ENCODE measurements around the gene CENPP.

Gene CENPP

DNA sequence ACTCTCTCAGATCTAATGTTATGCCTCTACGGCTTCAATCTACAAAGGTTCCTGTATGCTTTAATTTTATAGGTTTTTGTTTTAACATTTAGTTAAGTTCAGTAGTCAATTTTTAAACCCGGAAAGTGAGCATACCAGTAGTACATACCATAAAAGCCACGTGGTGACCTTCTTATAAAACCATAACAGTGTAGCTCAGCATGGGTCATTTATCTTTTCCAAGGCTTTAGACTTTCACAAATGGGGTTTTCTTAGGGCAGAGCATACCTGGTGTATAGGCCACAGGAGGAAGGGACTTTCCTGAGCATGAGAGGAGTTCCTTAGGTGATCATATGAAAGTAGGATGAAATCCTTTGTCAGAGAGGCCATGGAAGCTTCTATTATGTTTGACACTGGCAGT lies 186.9 kb downstream of the CENPP start:
- peak; percentile 77 for DNase-seq (ENCODE audit: low read depth)
- no peak overlapping the region for H3K4me3 ChIP-seq (ENCODE audit: low read depth, low read length)
- TF ChIP-seq, protein P1, sequence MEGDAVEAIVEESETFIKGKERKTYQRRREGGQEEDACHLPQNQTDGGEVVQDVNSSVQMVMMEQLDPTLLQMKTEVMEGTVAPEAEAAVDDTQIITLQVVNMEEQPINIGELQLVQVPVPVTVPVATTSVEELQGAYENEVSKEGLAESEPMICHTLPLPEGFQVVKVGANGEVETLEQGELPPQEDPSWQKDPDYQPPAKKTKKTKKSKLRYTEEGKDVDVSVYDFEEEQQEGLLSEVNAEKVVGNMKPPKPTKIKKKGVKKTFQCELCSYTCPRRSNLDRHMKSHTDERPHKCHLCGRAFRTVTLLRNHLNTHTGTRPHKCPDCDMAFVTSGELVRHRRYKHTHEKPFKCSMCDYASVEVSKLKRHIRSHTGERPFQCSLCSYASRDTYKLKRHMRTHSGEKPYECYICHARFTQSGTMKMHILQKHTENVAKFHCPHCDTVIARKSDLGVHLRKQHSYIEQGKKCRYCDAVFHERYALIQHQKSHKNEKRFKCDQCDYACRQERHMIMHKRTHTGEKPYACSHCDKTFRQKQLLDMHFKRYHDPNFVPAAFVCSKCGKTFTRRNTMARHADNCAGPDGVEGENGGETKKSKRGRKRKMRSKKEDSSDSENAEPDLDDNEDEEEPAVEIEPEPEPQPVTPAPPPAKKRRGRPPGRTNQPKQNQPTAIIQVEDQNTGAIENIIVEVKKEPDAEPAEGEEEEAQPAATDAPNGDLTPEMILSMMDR (conservative IDR thresholded peaks at IDR 0.05; ENCODE audit: low read depth, low read length): no peak

DNA sequence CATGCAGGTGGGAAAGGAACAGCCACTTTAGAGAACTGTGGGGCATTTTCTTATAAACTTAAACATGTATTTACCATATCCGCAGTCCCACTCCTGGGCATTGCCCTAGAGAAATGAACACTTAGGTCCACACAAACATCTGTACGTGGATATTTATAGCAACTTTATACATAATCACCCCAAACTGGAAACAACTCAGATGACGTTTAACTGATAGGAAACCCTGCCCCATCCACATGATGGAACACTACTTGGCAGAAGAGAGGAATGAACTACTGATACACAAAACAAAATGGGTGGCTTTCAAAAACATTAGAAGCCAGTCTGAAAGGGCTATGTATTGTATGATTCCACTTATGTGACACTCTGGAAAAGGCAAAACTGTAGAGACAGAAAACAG lies 187.6 kb downstream of the CENPP start:
- TF ChIP-seq, protein P1 (conservative IDR thresholded peaks at IDR 0.05; ENCODE audit: low read depth, low read length): no peak
- no peak overlapping the region for H3K4me3 ChIP-seq (ENCODE audit: low read depth, low read length)
- no peak for DNase-seq (ENCODE audit: low read depth)

DNA sequence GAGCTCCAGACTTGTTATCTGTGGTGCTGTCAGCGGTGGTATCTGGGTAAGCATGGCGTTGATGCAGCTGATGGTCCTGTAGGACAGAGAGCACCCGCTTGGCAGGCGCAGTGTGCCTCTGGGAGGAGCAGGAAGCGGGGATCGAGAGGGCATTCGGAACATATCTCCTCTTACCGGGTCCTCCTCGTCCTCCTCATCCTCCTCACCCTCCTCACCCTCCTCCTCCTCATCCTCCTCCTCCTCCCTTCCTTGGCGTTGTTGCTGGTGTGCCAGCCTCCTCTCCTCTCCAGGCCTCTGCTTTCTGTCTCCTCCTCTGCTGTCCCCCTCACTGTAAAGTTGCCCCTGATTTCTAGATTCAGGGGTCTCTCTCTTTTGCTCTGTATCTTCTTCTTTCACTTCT lies 188.9 kb downstream of the CENPP start:
- H3K4me3 ChIP-seq (ENCODE audit: low read depth, low read length): no peak overlapping the region
- no peak for DNase-seq (ENCODE audit: low read depth)
- TF ChIP-seq, protein P1 (conservative IDR thresholded peaks at IDR 0.05; ENCODE audit: low read depth, low read length): no peak

DNA sequence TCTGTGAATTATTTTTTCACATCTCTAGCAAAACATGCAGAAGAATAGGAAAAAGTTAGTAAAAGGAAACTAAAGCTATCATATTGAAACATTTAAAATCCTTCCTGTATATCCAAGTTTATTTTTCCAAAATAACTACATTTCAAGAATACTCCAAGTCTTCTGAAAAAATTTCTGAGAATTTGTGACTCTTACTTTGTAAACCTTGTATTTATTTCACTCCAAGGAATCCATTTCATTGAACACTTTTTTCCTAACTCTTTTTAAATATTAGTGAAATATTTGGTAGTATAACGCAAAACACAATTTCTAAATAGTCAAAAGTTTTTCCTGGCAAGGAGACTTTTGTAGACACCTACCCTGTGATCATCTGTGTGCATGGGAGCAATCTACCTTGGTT lies 190.8 kb downstream of the CENPP start:
- TF ChIP-seq, protein P1 (conservative IDR thresholded peaks at IDR 0.05; ENCODE audit: low read depth, low read length): no peak
- DNase-seq (ENCODE audit: low read depth): no peak
- no peak overlapping the region for H3K4me3 ChIP-seq (ENCODE audit: low read depth, low read length)

DNA sequence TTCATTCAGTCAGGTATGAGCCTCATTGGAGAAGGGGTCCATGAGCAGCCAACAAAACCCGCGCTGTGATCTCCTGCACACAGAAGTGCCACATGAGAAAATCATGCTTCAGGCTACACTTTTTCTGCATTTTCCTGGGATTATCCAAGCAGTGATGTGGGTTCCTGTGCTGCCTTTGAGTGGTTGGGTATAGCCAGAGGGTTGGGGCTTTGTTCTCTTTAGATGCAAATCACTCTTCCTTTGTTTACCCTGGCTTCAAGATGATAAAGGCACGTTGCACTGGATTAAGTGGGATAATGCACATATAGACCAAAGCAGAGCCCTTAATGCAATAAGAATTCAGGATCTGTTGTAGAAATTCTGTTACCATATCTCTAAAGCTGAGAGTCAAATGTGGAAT lies 191.3 kb downstream of the CENPP start:
- TF ChIP-seq, protein P1 (conservative IDR thresholded peaks at IDR 0.05; ENCODE audit: low read depth, low read length): no peak
- no peak for DNase-seq (ENCODE audit: low read depth)

DNA sequence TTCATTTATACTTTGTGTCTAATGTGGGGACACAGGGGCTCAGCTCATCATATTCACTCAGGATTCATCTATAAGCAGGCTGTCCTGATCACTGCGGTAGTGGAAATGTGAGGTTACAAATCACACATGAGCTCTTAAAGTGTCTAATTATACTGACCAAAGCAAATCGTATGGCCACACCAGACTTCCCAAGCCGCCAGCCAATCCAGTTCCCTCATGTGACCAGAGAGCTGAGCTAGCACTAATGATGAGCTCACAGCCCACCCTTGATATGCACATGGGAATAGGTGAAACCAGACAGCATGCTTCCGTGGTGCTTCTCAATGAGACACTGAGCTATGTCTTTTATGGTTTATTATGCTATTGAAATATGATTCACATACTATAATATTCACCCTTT lies 192.4 kb downstream of the CENPP start:
- H3K4me3 ChIP-seq (ENCODE audit: low read depth, low read length): no peak overlapping the region
- TF ChIP-seq, protein P1 (conservative IDR thresholded peaks at IDR 0.05; ENCODE audit: low read depth, low read length): no peak
- DNase-seq (ENCODE audit: low read depth): no peak

More for the DNA sequence above, 191.3 kb downstream of the CENPP start:
- H3K4me3 ChIP-seq (ENCODE audit: low read depth, low read length): no peak overlapping the region

DNA sequence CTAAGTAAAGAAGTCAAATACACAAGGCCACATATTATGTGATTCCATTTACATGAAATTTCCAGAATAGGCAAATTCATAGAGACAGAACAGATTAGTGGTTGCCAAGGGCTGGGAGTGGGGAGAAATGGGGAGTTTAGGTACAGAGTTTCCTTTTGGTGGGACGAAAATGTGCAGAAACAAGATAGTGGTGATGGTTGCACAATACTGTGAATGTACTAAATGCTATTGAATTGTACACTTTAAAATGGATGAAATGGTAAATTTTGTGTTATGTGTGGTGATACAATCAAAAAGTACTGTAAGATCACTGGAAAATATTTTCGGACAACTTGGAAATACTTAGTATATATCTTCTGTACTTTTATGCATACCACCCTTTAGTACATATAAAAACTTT lies 195.1 kb downstream of the CENPP start:
- DNase-seq (ENCODE audit: low read depth): no peak
- H3K4me3 ChIP-seq (ENCODE audit: low read depth, low read length): no peak overlapping the region
- TF ChIP-seq, protein P1 (conservative IDR thresholded peaks at IDR 0.05; ENCODE audit: low read depth, low read length): no peak
